Left renal cortex interstitium (tissue), 4 donors: ENCODE data around the gene SPDEF. TPM values are rescaled to one million over a fixed set of nuclear protein-coding genes. Genes with fewer than 3 reads are reported as not detected.

ENCODE experiments used
- DNase-seq, 4 donors: peaks; one replicate each; pipeline ENCODE4 v3.0.0-alpha.2; 2013; ENCODE audit warnings: low read depth in 4 of 4, low spot score in 2 of 4, missing footprints in 1 of 4
- polyA plus RNA-seq, 4 donors: library from polyadenylated mRNA; unstranded; fragments of 120-200 nt; gene quantifications; one replicate each; pipeline ENCODE4 v1.2.1, GENCODE V29; 2013; ENCODE audit not compliant: insufficient read length in 4 of 4

SPDEF gene
- under 1 TPM; 0.16 to 0.18 (median 0.17) TPM for polyA plus RNA-seq

DNA sequence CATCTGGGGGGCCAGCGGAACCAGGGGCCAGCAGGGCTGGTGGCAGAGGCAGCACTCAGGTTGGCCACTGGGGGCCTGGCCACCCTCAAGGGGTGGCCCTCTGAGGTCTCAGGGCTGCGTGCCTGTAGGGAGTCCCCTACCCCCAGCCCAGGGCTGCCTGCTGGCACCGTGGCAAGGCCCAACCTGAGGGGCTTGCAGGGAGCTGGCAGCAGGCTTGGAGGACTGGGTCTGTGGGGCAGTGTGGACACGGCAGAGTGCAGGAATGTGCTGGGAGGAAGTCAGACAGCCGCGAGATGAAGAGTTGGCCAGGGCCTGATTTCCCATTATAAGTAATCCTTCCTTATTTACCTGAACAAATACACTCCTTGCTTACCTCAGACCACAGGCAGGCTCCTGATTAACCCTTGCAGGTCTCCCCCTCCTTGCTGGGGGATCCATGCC, at the start of gene SPDEF:
SPDEF (minus strand) TSS at position 299 of the 441 bp plus-strand sequence. CDS start 11,874 bp downstream, outside the sequence.
- DNase-seq, result no peak

DNA sequence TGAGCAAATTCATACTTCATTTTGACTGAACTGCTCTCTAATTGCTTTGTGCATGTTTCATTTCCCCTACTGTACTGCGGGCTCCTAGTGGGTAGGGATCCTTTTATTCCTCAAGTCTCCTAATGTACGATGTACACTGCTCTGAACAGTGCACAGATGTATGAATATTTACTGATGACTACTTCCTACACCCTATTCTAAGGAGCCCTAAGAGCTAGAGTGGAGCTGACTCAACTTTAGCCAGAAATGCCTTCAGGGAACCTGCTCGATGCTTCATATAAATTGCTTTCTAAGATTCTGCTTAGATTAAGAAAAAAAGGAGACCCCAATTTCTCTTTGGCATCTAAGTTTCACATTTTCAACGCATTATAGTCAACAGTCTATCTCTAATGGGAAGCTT, 47.6 kb upstream of the SPDEF start:
- no peak for DNase-seq

DNA sequence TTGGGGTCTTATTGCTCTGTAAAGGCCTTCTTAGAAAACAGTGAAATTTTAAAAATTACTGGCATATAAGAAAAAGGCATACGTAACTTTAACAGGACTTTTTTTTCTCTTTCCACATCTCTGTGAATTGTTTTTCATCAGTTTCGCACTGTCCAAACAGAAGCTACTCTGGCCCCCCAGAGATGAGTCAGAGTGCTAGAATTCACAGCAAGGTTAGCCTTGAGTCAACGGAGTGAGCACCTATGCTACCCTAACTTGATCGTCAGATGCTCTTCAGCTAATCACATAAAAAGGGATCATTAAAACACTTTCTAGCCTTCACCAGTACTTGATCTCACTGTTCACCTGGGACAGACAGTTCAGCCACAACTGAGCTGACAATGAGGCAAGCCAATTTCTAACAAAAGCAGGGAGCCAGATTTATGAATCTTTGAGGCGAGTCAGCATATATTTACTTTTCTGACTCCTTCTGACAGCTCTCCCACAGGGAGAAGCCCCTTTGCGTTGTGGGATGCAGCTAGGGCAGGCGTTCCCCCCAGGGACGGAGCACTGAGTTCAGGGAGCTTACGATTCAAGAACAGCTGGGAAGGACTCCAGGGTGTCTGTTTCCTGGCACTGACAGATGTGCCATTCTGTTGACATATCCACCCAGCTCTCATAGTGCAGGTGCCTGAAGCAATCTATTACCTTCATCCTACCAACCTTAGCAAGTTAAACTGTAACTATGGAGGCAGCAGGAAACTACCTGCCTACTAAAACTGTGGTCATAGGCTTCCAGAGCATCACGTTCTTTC, 46.4 kb upstream of the SPDEF start:
- no peak for DNase-seq

DNA sequence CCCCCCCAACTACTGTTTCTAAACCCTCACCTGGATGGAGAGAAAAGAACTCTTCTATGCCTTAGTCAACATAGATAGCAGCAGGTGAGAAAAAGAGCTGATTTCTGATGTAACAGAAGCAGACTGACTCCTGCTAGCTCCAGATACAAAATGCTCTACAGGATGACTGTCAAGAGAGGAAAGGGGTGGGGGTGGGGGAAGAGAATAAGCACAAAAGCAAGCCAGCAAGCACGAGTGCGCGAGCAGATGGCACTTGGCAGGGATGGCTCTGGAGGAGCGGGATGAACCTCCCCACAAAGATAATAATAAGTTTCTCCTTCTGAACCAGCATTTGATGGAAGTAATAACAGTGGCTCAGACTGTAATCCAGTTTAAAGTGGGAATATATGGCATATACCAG, 45.6 kb upstream of the SPDEF start:
- DNase-seq, result no peak

DNA sequence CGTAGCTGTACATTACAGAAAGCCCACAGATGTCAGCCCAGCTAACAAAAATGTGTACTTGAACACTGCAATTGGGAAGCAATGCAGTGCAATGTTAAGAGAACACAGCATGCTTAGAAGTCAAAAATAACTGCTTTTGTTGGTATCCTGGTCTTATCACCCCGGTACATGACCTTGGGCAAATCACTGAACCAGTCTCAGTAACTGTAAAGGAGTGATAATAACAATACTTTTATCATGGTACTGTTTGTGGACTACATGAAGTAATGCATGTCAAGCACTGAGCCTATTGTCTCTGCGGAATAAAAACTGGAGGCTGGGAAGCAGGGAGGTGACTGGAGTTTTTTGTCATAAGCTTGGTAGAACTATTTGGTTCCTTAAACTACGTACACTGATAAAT, 44.7 kb upstream of the SPDEF start:
- DNase-seq, result no peak

DNA sequence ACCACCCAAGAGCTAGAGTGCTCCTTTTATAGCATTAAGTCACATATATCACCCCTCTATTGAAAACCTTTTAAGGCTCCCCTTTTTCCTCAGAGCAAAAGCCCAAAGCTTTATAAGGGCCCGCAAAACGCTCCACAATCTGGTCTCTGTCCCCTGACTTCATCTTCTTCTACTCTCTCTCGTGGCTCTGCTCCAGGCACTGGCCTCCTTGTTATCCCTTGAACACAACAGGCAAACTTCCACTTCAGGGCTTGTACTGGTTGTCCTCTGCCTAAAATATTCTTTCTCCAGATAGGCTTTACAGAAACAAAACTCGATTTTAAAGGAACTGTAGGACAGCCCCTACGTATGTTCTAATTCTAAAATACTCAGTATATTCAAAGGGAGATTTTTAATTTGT, 44.0 kb upstream of the SPDEF start:
- no peak for DNase-seq

DNA sequence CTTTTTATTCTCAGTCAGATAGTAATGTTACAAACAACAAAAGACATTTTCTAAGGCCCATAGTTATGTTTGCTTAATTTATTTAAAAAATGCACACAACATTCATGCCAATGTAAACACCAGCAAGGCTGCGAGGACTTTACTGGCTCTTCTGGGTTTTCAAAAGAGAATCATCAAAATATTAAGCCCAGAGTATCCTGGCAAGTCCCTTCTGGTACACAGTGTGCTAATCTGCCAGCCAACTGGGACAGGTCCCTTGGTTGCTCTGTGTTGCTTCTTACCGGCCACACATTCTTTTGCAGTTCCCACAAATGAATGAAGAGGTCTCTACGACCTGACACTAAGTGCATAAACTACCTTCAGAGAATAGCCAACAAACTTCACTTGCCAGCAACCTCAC, 42.6 kb upstream of the SPDEF start:
- no peak for DNase-seq

DNA sequence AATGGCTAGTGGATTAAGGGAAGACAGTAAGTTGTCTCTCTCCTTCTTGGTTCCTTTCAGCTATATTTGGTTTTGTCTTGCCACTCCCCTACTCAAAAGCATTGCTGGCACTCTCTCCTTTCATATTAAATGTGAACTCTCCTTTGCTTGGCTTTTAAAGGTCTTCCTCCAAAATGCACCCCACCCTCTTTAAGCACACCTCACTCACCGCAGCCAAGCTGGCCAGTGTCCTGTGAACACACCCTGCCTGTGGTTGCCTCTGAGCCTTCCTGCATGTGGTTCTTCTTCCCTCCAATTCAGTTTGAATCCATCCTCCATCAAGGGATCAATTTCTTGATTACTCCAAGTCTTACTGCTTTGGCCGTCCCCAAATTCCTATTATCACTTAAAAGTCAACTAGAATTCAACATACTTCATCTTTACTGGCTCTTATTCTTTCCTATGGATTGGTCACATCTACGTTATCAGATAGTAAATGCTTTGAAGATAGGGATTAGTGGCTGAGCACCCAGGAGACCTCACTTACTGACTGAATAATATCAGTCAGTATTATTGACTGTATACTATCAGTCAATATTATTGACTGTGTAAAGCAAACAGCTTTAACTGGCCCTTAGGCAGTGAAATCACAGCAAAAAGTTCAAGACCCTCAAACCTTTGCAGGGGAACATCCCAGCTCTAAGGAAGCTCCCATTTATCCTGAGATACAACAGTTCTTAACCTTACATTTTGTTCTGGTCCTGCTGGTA, 41.6 kb upstream of the SPDEF start:
- no peak for DNase-seq

DNA sequence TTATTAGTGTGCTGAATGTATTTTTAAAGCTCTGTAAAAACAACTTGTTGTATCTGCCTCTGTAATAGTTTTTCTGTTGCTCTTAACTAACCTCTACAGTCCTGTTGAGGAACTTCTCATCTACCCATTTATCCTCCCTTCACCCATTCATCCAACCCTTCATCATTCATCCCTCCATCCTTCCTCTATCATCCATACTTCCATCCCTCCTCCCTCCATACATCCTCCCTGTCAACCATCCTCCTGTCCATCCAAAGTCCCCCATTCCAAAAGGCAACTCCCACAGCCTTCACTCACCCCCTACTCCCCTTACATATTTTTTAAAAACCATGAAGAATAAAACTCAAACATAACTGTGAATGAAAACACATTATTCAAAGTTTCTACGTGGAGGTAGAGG, 40.7 kb upstream of the SPDEF start:
- DNase-seq, result no peak

DNA sequence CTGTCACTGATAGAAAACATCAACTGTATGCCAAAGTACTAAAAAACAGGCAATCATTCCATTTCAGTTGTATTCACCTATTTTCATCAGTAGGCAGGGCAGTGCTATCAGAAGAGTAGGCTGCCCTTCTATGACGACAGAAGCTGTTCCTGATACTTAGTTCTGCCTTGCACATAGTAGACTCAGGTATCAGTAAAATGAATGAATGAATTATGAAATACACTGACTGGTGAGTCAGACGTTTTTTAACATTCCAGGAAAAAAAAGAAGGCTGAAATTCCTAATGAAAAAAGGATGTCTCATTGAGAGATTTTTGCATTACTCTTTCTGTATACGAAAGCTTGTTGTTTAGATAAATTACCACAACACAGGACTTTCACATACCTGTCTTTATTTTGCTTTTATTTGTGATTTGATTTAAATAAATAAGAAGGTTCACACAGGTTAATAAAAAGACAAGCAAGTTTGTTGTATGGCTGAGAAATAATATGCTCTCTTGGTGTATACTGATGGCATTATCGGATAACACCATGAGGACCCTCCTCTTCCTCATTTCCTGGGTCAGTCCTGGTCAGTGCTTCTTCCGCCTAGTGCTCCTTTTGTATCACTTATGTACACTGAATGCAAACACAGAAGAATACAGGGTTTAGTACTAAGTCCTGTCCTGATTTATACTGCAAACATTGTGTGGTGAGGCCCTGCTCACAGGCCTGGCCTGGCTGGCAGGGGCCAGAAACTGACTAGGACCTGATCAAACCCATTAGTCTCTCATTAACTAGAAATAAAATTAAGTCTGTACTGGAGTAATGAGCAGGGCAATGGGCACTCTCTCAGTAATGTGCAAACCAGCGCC, 39.4 kb upstream of the SPDEF start:
- DNase-seq, result no peak

DNA sequence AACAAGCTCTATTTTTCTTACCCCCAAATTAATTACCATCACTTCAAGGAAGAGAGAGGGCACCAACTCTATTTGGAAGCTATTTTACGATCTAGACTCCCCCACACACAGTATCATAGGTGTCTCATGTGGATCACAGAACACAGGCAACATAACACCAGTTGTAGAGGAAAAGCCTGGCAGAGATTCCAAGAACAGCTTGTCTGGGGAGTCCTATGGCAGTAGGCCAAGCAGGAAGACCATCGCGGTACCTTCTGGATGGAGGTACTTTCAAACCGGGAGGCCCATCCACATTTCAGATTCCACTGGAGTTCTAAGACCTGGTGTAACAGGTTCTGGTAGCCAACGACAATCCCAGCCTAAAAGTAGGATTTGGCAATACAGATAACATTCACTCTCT, 37.6 kb upstream of the SPDEF start:
- no peak for DNase-seq

DNA sequence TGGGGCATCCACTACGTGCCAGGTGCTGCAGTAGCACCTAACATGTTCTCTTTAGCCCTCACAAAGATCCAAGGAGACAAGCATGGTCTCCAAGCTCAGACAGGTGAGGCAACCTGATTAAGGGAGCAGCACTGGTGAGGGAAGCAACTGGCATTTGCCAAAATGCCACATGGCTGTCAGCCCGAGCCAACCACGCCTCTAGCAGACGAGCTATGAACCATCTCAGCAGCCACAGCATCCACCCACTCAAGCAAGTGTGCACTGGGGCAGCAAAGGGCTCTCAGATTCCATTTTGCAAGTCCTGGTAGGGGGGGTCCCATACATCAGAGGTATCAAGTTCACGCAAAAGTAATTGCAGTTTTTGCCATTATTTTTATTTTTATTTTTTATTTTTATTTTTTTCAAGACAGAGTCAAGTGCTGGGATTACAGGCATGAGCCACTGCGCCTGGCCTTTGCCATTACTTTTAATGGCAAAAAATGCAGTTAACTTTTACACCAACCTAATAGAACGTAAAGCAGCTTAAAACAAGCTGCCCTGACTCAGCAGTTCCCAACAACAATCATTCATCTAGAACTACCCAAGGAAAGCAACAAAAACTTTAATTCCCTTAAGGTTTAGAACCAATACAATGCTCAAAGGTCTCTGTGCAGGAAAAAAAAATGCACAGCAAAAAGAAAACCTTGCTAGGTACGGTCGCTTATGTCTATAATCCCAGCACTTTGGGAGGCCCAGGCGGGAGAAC, 36.3 kb upstream of the SPDEF start:
- DNase-seq, result no peak

DNA sequence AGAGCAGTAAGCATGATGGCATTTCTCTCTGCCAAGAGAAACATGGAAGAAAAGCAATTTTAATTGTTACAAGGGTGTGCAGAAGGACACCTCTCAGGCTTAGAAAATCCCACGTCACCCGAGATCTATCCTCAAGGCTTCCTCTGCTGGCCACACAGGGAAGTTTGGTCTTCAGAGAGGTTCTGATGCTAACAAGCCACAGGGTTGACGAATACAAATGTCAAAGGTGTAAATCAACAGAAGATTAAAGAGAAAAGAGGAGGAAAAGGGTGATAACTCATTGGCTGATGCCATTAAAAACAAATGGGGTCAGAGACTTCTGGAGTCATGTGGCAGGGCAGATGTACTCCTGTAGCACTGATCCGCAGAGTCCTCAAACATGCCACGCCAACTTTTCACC, 33.6 kb upstream of the SPDEF start:
- peak in 3 of 4 donors; percentile 37 to 48 (median 41) for DNase-seq

DNA sequence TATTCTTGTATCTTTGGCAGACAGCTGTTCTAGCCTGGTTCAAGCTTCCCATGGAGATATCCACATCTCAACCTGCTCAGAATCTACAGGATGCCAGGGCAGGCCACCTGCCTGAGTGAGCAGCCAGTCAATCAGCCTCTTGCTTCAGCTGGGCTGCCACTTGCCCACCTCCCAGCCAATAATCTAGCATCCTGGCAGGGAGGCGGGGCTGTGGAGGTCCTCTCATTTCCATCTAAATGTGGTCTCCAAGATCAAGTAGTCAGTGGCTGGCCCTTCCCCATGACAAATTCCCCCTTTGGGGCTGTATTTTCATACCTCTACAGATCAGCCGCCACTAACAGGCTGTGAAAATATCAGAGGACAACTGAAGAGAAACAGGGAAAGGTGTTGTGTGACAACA, 33.0 kb upstream of the SPDEF start:
- no peak for DNase-seq

DNA sequence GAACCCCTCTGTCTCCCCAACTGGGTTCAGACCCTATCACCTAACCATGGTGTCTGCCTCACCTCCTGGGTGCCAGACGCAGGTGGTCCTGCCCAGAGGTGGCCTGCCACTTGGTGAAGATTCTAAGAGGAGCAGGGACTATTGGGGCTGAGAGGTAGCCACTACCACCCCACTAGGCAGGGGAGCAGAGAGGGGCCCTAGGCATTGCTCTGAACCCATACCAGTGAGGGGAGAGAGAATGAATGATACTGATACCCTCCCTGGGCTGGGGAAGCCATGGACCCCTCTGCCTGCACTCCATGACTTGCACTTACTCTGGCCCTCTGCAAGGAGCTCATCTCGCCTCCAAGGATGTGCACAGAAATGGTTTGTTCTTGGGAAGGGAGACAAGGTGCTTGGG, 31.7 kb upstream of the SPDEF start:
- DNase-seq, result no peak

DNA sequence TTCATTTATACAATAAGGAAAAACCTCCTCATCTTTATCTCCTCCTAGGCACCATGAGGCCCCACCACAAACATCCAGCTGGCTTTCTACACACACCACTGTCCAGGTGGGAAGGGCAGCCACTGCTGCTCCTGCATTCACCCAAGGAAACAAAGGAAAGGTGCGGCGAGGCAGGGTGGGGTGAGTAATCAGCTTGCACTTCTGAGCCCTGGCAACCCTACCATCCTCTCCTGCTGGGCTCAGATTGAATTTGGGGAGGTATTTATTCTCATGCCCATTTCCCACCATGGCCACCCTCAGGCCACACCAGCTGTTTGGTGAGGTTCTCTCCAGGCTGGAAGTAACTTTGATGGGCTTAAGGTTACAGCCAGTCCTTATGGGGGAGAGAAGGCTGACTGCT, 31.2 kb upstream of the SPDEF start:
- DNase-seq, result no peak

DNA sequence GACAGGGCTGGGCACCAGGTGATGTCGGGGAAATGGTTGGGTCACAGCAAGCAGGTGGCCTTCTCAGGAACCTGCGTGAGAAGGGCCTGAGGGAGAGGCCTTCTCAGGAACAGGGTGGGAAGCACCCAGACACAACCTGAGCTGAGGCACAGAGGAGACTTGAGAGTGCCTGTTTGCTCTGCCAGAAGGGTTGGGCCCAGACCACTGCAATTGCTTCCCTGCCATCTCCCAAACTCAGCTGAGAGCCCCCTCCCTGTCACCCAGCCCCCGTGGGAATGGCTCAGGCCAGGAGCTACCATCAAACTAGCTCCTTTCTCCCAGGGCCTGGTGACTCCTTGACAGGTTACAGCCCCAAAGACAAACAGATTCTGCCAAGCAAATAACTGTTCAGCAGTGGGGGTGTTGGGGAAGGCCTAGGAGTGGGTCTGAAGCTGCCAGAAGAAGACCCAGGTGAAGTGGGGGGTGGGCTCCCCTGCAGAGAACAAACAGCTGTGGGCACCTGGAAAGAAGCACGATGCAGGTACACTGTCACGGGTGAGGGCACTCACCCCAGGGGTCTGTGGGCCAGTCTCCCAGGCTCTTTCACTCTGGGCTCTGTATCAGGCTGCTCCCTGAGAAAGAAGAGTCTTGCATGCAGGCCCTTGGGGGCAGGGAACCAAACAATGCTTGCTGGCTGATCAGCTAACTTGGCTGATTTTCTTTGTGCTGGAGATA, 30.4 kb upstream of the SPDEF start:
- DNase-seq, result no peak

DNA sequence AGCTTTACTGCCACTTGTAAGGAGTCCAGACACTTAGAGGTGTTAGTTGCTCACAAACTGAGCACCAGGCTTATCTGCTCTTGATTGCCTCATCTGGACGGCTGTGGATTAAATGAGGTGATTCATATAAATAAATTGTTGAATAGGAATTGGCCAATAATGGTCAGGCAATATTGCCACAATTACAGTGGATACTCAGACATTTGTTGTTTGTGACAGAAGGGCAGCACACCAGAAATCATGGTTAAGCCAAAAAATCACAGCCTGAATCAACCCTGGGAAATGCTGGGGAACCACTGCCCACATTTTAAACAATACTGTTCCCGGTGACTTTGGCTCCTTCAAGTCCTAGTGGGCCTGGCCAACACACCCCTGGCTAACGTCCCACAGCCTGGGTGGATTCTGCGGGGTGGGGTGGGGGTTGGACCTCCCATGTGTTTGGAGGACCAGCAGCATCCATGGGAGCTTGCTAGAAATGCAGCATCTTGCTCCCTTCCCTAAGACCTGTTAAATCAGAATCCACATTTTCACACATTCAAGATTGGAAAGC, 29.5 kb upstream of the SPDEF start:
- no peak for DNase-seq

DNA sequence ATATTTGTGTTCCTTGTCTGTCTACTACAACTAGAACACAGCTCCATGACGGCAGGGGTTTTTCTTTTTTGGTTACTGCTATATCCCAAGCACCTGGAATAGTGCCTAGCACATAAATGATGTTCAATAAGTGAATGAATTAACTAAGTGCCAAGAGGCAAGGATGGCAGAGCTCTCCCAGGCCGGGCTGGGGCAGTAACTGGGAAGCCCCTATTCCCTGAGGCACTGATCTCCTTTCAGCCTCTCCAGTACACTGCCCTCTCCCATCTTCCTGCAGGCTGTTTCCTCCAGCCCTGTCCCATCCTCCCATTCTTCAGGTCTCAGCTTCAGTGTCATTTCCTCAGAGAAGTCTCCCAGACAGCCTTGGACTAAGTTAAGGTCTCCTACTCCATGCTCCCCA, 29.0 kb upstream of the SPDEF start:
- DNase-seq, result no peak
